ENCODE results near the gene OTUB1.

The OTUB1 gene

GRCh38 chr11:64005691-64006090, 19.5 kb downstream of the OTUB1 start:
- DNase-seq (ENCODE audit: low read depth) = no peak

- DNase-seq (ENCODE audit: low read depth) = no peak
Measured at GRCh38 chr11:64006398-64006797, 20.2 kb downstream of the OTUB1 start.

GRCh38 chr11:64007160-64007628, 21.0 kb downstream of the OTUB1 start:
- DNase-seq (ENCODE audit: low read depth) = no peak

- DNase-seq (ENCODE audit: low read depth) = no peak
Measured at GRCh38 chr11:64007629-64008282, 21.5 kb downstream of the OTUB1 start.

- DNase-seq (ENCODE audit: low read depth) = no peak
Measured at GRCh38 chr11:64008283-64008913, 22.2 kb downstream of the OTUB1 start.

- no peak for DNase-seq (ENCODE audit: low read depth)
Measured at GRCh38 chr11:64008914-64009633, 22.8 kb downstream of the OTUB1 start.

- DNase-seq (ENCODE audit: low read depth) = no peak
Measured at GRCh38 chr11:64009710-64010109, 23.5 kb downstream of the OTUB1 start.

GRCh38 chr11:64010783-64011182, 24.5 kb downstream of the OTUB1 start:
- no peak for DNase-seq (ENCODE audit: low read depth)

- DNase-seq (ENCODE audit: low read depth) = no peak
Measured at GRCh38 chr11:64011371-64011770, 25.1 kb downstream of the OTUB1 start.

GRCh38 chr11:64013141-64013896, 27.1 kb downstream of the OTUB1 start:
- DNase-seq (ENCODE audit: low read depth) = no peak

GRCh38 chr11:64014356-64014755, 28.1 kb downstream of the OTUB1 start:
- no peak for DNase-seq (ENCODE audit: low read depth)

- DNase-seq (ENCODE audit: low read depth) = no peak
Measured at GRCh38 chr11:64015510-64015909, 29.3 kb downstream of the OTUB1 start.

GRCh38 chr11:64015935-64016845, 30.0 kb downstream of the OTUB1 start:
- DNase-seq (ENCODE audit: low read depth) = no peak

GRCh38 chr11:64017945-64018224, 31.6 kb downstream of the OTUB1 start:
- DNase-seq (ENCODE audit: low read depth) = no peak

GRCh38 chr11:64018310-64018709, 32.1 kb downstream of the OTUB1 start:
- DNase-seq (ENCODE audit: low read depth) = no peak

GRCh38 chr11:64019106-64020037, 33.1 kb downstream of the OTUB1 start:
- DNase-seq (ENCODE audit: low read depth) = no peak

- DNase-seq (ENCODE audit: low read depth) = no peak
Measured at GRCh38 chr11:64020976-64021756, 34.9 kb downstream of the OTUB1 start.

- DNase-seq (ENCODE audit: low read depth) = no peak
Measured at GRCh38 chr11:64021757-64022093, 35.5 kb downstream of the OTUB1 start.

- DNase-seq (ENCODE audit: low read depth) = no peak
Measured at GRCh38 chr11:64022125-64022784, 36.0 kb downstream of the OTUB1 start.

Measured in non-pigmented ciliary epithelial cell (primary cell).